Omental fat pad (tissue), 4 donors: ENCODE measurements around the gene WDR77. TPM values are rescaled to one million over a fixed set of nuclear protein-coding genes. Genes with fewer than 3 reads are reported as not detected.

Experiments
- ATAC-seq: fragments of 150-250 bp; one replicate; pipeline ENCODE4 v1.9.1; 2016; ENCODE audit warnings: mild to moderate bottlenecking, moderate library complexity; ENCODE audit not compliant: low FRiP score
- DNase-seq: peaks from one replicate; pipeline ENCODE4 v3.0.0-alpha.2; 2019; ENCODE audit warnings: low spot score
- CTCF ChIP-seq, 3 donors: fragments of 450-650 bp; IDR thresholded peaks; one replicate each; pipeline ENCODE4 v1.5.1; 2016 to 2017; ENCODE audit warnings: antibody characterized with exemption in 3 of 3, mild to moderate bottlenecking in 3 of 3, moderate library complexity in 2 of 3
- total RNA-seq, 4 donors: library from RNA; depleted of rRNA; stranded (reverse); fragments of >200 nt; gene quantifications; one replicate each; pipeline ENCODE4 v1.1.0, GENCODE V29; 2016

Gene WDR77
- total RNA-seq, 4 donors from 2014 or later: 25.9 to 44.9 (median 33.9) TPM

GRCh38 chr1:111452581-111452980 is 3.5 kb upstream of the WDR77 start:
- no peak for ATAC-seq
- no peak for DNase-seq

GRCh38 chr1:111450185-111450584 is 1.1 kb upstream of the WDR77 start:
- DNase-seq (no peak), ATAC-seq (no peak)
- TF ChIP-seq CTCF (IDR thresholded peaks at IDR 0.05): no peak

More at GRCh38 chr1:111452581-111452980, 3.5 kb upstream of the WDR77 start:
- no peak for TF ChIP-seq CTCF (IDR thresholded peaks at IDR 0.05)

GRCh38 chr1:111449703-111450017 is 604 bp upstream of the WDR77 start:
- DNase-seq: no peak
- no peak for TF ChIP-seq CTCF (IDR thresholded peaks at IDR 0.05)
- ATAC-seq: no peak

- TF ChIP-seq CTCF (IDR thresholded peaks at IDR 0.05): no peak
- DNase-seq (no peak), ATAC-seq (peak; percentile 60)
Observed at GRCh38 chr1:111448482-111448917, 556 bp downstream of the WDR77 start.

- no peak for TF ChIP-seq CTCF (IDR thresholded peaks at IDR 0.05)
- ATAC-seq (no peak), DNase-seq (no peak)
Observed at GRCh38 chr1:111446967-111447892, 1.8 kb downstream of the WDR77 start.

- DNase-seq (no peak), ATAC-seq (no peak)
- TF ChIP-seq CTCF (IDR thresholded peaks at IDR 0.05): no peak
Observed at GRCh38 chr1:111446546-111446945, 2.5 kb downstream of the WDR77 start.

- ATAC-seq (no peak), DNase-seq (no peak)
- TF ChIP-seq CTCF (IDR thresholded peaks at IDR 0.05): no peak
Observed at GRCh38 chr1:111444031-111444430, 5.0 kb downstream of the WDR77 start.
